Measurements from ENCODE around the gene NRROS.

NRROS gene

GRCh38 chr3:196662033-196662432 lies 22.5 kb downstream of the NRROS start:
- Histone ChIP-seq H2AFZ (ENCODE audit: low read length) (no peak overlapping the region), H3K27me3 (ENCODE audit: insufficient read depth, low read length, poor library complexity, severe bottlenecking) (no peaks in the 10 kb centered on the region), H3K4me1 (ENCODE audit: insufficient read depth, low read length, poor library complexity, severe bottlenecking) (peaks cover 4% of the 10 kb centered on the region), H3K36me3 (ENCODE audit: insufficient read depth, low read length) (peaks cover 65% of the 10 kb centered on the region), H3K9me3 (ENCODE audit: insufficient read depth, low read depth, low read length) (no peaks in the 10 kb centered on the region), H3K79me2 (ENCODE audit: insufficient read depth, low read length) (peaks cover 57% of the 10 kb centered on the region), H3F3A (ENCODE audit: low read depth) (peaks cover 10% of the 10 kb centered on the region; the same call in 1 of the 2 replicates), H3K4me2 (ENCODE audit: low read depth, low read length, poor library complexity, severe bottlenecking) (no peak overlapping the region), H3K4me3 (ENCODE audit: low read length, poor library complexity, severe bottlenecking) (no peak overlapping the region), H3K9ac (ENCODE audit: low read depth, low read length, poor library complexity, severe bottlenecking) (no peak overlapping the region), H3K9me2 (replicated peaks; ENCODE audit: low read depth, low read length) (no peaks in the 10 kb centered on the region), H4K20me1 (ENCODE audit: insufficient read depth, low read length, poor library complexity, severe bottlenecking) (peaks cover 63% of the 10 kb centered on the region)
- TF ChIP-seq EZH2phosphoT487 (IDR thresholded peaks at IDR 0.05; ENCODE audit: borderline replicate concordance): no peak
- TF ChIP-seq CTCF (conservative IDR thresholded peaks at IDR 0.05; ENCODE audit: low read length): no peak

- H3K4me2 ChIP-seq (ENCODE audit: low read depth, low read length, poor library complexity, severe bottlenecking): no peak overlapping the region
- no peaks in the 10 kb centered on the region for H3K9me3 ChIP-seq (ENCODE audit: insufficient read depth, low read depth, low read length)
- H3K79me2 ChIP-seq (ENCODE audit: insufficient read depth, low read length): peaks cover 52% of the 10 kb centered on the region
- peaks cover 54% of the 10 kb centered on the region for H4K20me1 ChIP-seq (ENCODE audit: insufficient read depth, low read length, poor library complexity, severe bottlenecking)
- H3K27me3 ChIP-seq (ENCODE audit: insufficient read depth, low read length, poor library complexity, severe bottlenecking): no peaks in the 10 kb centered on the region
- H3K4me3 ChIP-seq (ENCODE audit: low read length, poor library complexity, severe bottlenecking): no peak overlapping the region
- H3K4me1 ChIP-seq (ENCODE audit: insufficient read depth, low read length, poor library complexity, severe bottlenecking): peaks cover 4% of the 10 kb centered on the region
- H3F3A ChIP-seq (ENCODE audit: low read depth): peaks cover 5% of the 10 kb centered on the region; the same call in 1 of the 2 replicates
- no peak overlapping the region for H2AFZ ChIP-seq (ENCODE audit: low read length)
- H3K36me3 ChIP-seq (ENCODE audit: insufficient read depth, low read length): peaks cover 56% of the 10 kb centered on the region
- TF ChIP-seq CTCF (conservative IDR thresholded peaks at IDR 0.05; ENCODE audit: low read length): no peak
- TF ChIP-seq EZH2phosphoT487 (IDR thresholded peaks at IDR 0.05; ENCODE audit: borderline replicate concordance): no peak
- H3K9me2 ChIP-seq (replicated peaks; ENCODE audit: low read depth, low read length): no peaks in the 10 kb centered on the region
- no peak overlapping the region for H3K9ac ChIP-seq (ENCODE audit: low read depth, low read length, poor library complexity, severe bottlenecking)
Measured at GRCh38 chr3:196662711-196663571, 23.4 kb downstream of the NRROS start.

- Histone ChIP-seq H4K20me1 (ENCODE audit: insufficient read depth, low read length, poor library complexity, severe bottlenecking) (peaks cover 27% of the 10 kb centered on the region), H2AFZ (ENCODE audit: low read length) (no peak overlapping the region), H3F3A (ENCODE audit: low read depth) (peaks cover 3% of the 10 kb centered on the region; the same call in 1 of the 2 replicates), H3K9me2 (replicated peaks; ENCODE audit: low read depth, low read length) (no peaks in the 10 kb centered on the region), H3K4me3 (ENCODE audit: low read length, poor library complexity, severe bottlenecking) (no peak overlapping the region), H3K4me1 (ENCODE audit: insufficient read depth, low read length, poor library complexity, severe bottlenecking) (peaks cover 4% of the 10 kb centered on the region), H3K36me3 (ENCODE audit: insufficient read depth, low read length) (peaks cover 23% of the 10 kb centered on the region), H3K9ac (ENCODE audit: low read depth, low read length, poor library complexity, severe bottlenecking) (no peak overlapping the region), H3K9me3 (ENCODE audit: insufficient read depth, low read depth, low read length) (no peaks in the 10 kb centered on the region), H3K4me2 (ENCODE audit: low read depth, low read length, poor library complexity, severe bottlenecking) (no peak overlapping the region), H3K27me3 (ENCODE audit: insufficient read depth, low read length, poor library complexity, severe bottlenecking) (no peaks in the 10 kb centered on the region), H3K79me2 (ENCODE audit: insufficient read depth, low read length) (peaks cover 20% of the 10 kb centered on the region)
- TF ChIP-seq CTCF (conservative IDR thresholded peaks at IDR 0.05; ENCODE audit: low read length) (no peak), EZH2phosphoT487 (IDR thresholded peaks at IDR 0.05; ENCODE audit: borderline replicate concordance) (no peak)
Measured at GRCh38 chr3:196666001-196666867, 26.7 kb downstream of the NRROS start.

Measured in Loucy (cell line).